PC-3 (cell line): ENCODE measurements around the gene UNG. TPM values are rescaled to one million over a fixed set of nuclear protein-coding genes. Genes with fewer than 3 reads are reported as not detected.

Source experiments
- ATAC-seq: fragments of 200-7000 bp; cut with Tn5 transposase; 2 replicates; pipeline ENCODE4 v1.9.1; 2020; ENCODE audit warnings: mild to moderate bottlenecking, moderate library complexity
- BruUV-seq: library from RNA; stranded (reverse); fragments of 400-500 nt; replicated peaks from 2 replicates; lab custom pipeline; 2021; lab: Mats Ljungman, UMichigan
- CTCF ChIA-PET: fragments of 300-600 bp; sonication (Branson Sonifier 250); formaldehyde crosslinking; loops from one replicate; lab custom pipeline; 2022; ENCODE audit warnings: antibody characterized with exemption; lab: Charles Lee
- POLR2A ChIA-PET: fragments of 300-600 bp; sonication (Branson Sonifier 250); formaldehyde crosslinking; loops from one replicate; lab custom pipeline; 2022; ENCODE audit warnings: antibody characterized with exemption; ENCODE audit not compliant: unreplicated experiment; lab: Charles Lee
- DNase-seq: peaks from one replicate; pipeline ENCODE4 v3.0.0-alpha.2; 2015
- H2AFZ ChIP-seq: fragments of 300-600 bp; sonication (generic); 2 replicates; pipeline ENCODE4 v1.6.0; 2016; ENCODE audit warnings: antibody characterized with exemption, low read length
- H3F3A ChIP-seq: fragments of 300-600 bp; sonication (generic); one replicate; pipeline ENCODE4 v1.6.0; 2017; ENCODE audit warnings: antibody characterized with exemption, low read length, control low read depth, mild to moderate bottlenecking; ENCODE audit not compliant: unreplicated experiment
- H3K27ac ChIP-seq: fragments of 300-600 bp; sonication (generic); 2 replicates; pipeline ENCODE4 v1.5.1; 2016; ENCODE audit warnings: mild to moderate bottlenecking, low read length
- H3K27me3 ChIP-seq: fragments of 300-600 bp; sonication (generic); 2 replicates; pipeline ENCODE4 v1.6.1; 2016; ENCODE audit warnings: low read length, mixed read lengths
- H3K36me3 ChIP-seq: fragments of 300-600 bp; sonication (generic); 2 replicates; pipeline ENCODE4 v1.6.1; 2016; ENCODE audit warnings: low read depth, mixed run types, low read length, mixed read lengths
- H3K4me1 ChIP-seq: fragments of 300-600 bp; sonication (generic); 2 replicates; pipeline ENCODE4 v1.5.1; 2016; ENCODE audit warnings: low read length; ENCODE audit not compliant: insufficient read depth
- H3K4me2 ChIP-seq: fragments of 300-600 bp; sonication (generic); 2 replicates; pipeline ENCODE4 v1.6.0; 2016; ENCODE audit warnings: low read length
- H3K4me3 ChIP-seq: fragments of 300-600 bp; sonication (generic); 2 replicates; pipeline ENCODE4 v1.5.1; 2016; ENCODE audit warnings: mild to moderate bottlenecking, low read length, mixed read lengths
- H3K79me2 ChIP-seq: fragments of 300-600 bp; sonication (generic); 2 replicates; pipeline ENCODE4 v1.6.1; 2017; ENCODE audit warnings: low read length, mixed read lengths
- H3K9ac ChIP-seq: fragments of 300-600 bp; sonication (generic); 2 replicates; pipeline ENCODE4 v1.6.0; 2016; ENCODE audit warnings: mild to moderate bottlenecking, low read length
- H3K9me2 ChIP-seq: fragments of 300-600 bp; sonication (generic); replicated peaks from 2 replicates; pipeline ENCODE4 v1.6.1; 2016; ENCODE audit warnings: mixed run types, low read length, mixed read lengths
- H3K9me3 ChIP-seq: fragments of 300-600 bp; sonication (generic); 2 replicates; pipeline ENCODE4 v1.6.1; 2016; ENCODE audit warnings: low read length, mixed read lengths
- H4K20me1 ChIP-seq: fragments of 300-600 bp; sonication (generic); 2 replicates; pipeline ENCODE4 v1.6.1; 2016; ENCODE audit warnings: low read length, mixed read lengths
- EZH2 ChIP-seq: fragments of 300-600 bp; sonication (generic); IDR thresholded peaks from one replicate; pipeline ENCODE4 v1.6.1; 2017; ENCODE audit warnings: antibody characterized with exemption, mild to moderate bottlenecking, low read length; ENCODE audit not compliant: unreplicated experiment
- EZH2phosphoT487 ChIP-seq: fragments of 300-600 bp; sonication (generic); IDR thresholded peaks from 2 replicates; pipeline ENCODE4 v1.6.1; 2018; ENCODE audit warnings: mild to moderate bottlenecking, antibody characterized with exemption, low read length, borderline replicate concordance
- intact Hi-C: fragments of 100-400 bp; cut with micrococcal nuclease; formaldehyde crosslinking; loops from 2 replicates; pipeline ENCODE4 v1.9.0; 2023
- total RNA-seq: library from RNA; depleted of rRNA; stranded (reverse); fragments of >200 nt; gene quantifications from 2 replicates; pipeline ENCODE4 v1.2.3, GENCODE V29; 2014
- TF ChIP-seq, protein P1 (sequence below): fragments of 300-600 bp; sonication (generic); conservative IDR thresholded peaks from 2 replicates; pipeline ENCODE4 v1.5.1; 2017; ENCODE audit warnings: antibody characterized with exemption, low read depth, mild to moderate bottlenecking, low read length

UNG gene
- total RNA-seq, 1 experiment from 2014 or later: 168 TPM

DNA sequence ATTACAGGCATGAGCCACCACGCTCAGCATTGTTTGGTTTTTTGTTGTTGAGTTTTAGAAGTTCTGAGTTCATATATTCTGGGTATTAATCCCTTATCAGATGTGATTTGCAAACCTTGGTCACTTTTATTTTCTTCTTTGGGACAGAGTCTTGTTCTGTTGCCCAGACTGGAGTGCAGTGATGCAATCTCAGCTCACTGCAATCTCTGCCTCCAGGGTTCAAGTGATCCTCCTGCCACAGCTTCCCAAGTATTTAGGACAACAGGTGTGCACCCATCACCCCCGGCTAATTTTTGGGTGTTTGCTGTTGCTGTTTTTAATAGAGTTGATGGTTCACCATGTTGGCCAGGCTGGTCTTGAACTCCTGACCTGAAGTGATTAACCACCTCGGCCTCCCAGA lies 33.3 kb upstream of the UNG start:
- Histone ChIP-seq H3K36me3 (peaks cover 19% of the 10 kb centered on the region; the same call in 1 of the 2 replicates), H3K4me2 (no peak overlapping the region), H3K79me2 (no peaks in the 10 kb centered on the region), H3K27ac (no peak overlapping the region), H2AFZ (no peak overlapping the region), H3K9me2 (no peaks in the 10 kb centered on the region), H3K9ac (no peak overlapping the region), H4K20me1 (no peaks in the 10 kb centered on the region), H3K4me1 (no peaks in the 10 kb centered on the region), H3F3A (no peaks in the 10 kb centered on the region), H3K9me3 (no peaks in the 10 kb centered on the region), H3K4me3 (no peak overlapping the region), H3K27me3 (no peaks in the 10 kb centered on the region)
- intact Hi-C loops: no loop called here
- POLR2A ChIA-PET: no interaction called here
- no TSS peak for BruUV-seq
- CTCF ChIA-PET: no interaction called here
- no peak for TF ChIP-seq EZH2
- TF ChIP-seq, protein P1, sequence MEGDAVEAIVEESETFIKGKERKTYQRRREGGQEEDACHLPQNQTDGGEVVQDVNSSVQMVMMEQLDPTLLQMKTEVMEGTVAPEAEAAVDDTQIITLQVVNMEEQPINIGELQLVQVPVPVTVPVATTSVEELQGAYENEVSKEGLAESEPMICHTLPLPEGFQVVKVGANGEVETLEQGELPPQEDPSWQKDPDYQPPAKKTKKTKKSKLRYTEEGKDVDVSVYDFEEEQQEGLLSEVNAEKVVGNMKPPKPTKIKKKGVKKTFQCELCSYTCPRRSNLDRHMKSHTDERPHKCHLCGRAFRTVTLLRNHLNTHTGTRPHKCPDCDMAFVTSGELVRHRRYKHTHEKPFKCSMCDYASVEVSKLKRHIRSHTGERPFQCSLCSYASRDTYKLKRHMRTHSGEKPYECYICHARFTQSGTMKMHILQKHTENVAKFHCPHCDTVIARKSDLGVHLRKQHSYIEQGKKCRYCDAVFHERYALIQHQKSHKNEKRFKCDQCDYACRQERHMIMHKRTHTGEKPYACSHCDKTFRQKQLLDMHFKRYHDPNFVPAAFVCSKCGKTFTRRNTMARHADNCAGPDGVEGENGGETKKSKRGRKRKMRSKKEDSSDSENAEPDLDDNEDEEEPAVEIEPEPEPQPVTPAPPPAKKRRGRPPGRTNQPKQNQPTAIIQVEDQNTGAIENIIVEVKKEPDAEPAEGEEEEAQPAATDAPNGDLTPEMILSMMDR: no peak
- TF ChIP-seq EZH2phosphoT487: no peak
- ATAC-seq: no peak
- no peak for DNase-seq

DNA sequence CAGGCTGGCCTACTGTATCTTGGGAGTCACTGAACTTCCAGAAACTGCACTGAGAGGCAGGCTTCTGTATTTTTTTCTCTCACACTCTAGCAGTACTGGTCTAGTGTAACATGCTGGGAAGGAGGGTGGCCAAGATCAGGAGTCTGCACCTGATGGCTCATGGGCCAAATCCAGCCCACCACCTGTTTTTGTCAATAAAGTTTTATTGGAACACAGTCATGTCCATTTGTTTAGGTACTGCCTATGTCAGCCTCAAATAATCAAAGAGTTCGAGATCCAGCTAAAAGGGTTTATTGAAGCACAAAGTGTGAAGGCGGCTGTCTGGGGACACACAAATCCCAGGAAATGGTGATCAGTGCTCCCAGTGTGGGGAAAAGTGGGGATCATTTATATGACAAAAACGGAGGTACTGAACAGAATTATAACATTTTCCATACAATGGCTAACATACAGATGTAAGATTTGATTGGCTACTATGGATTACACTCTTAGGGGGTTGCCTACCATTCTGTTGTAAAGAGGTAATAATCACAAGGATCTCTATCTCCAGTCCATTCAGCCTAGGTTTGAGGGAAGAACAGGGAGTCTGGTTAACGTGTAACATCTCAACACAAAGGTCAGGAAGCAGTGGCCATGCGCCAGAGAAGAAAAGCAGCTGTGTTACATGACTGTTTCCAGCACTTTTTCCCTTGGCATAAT lies 32.1 kb upstream of the UNG start:
- DNase-seq (no peak), ATAC-seq (no peak)
- H3K9me2 ChIP-seq: no peaks in the 10 kb centered on the region
- H3K9me3 ChIP-seq: no peaks in the 10 kb centered on the region
- H4K20me1 ChIP-seq: no peaks in the 10 kb centered on the region
- H3K27me3 ChIP-seq: no peaks in the 10 kb centered on the region
- H3K27ac ChIP-seq: no peak overlapping the region
- no peak overlapping the region for H3K9ac ChIP-seq
- H2AFZ ChIP-seq: no peak overlapping the region
- CTCF ChIA-PET: no interaction called here
- POLR2A ChIA-PET: no interaction called here
- no peaks in the 10 kb centered on the region for H3K4me1 ChIP-seq
- intact Hi-C loops: no loop called here
- H3K4me2 ChIP-seq: no peak overlapping the region
- TF ChIP-seq, protein P1: no peak
- TF ChIP-seq EZH2: no peak
- no peak for TF ChIP-seq EZH2phosphoT487
- H3K36me3 ChIP-seq: peaks cover 15% of the 10 kb centered on the region; the same call in 1 of the 2 replicates
- H3F3A ChIP-seq: no peaks in the 10 kb centered on the region
- no TSS peak for BruUV-seq
- H3K79me2 ChIP-seq: no peaks in the 10 kb centered on the region
- H3K4me3 ChIP-seq: no peak overlapping the region

DNA sequence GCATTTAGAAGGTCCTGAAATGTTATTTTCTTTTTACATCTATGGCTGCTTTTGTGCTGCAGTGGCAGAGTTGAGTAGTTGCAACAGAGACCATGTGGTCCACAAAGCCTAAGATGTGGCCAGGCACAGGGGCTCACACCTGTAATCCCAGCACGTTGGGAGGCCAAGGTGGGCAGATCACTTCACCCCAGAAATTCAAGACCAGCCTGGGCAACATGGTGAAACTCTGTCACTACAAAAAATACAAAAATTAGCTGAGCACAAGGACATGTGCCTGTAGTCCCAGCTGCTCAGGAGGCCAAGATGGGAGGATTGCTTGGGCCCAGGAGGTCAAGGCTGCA lies 31.6 kb upstream of the UNG start:
- no peak overlapping the region for H3K9ac ChIP-seq
- ChIA-PET POLR2A (no interaction called here), CTCF (no interaction called here)
- DNase-seq: no peak
- no peaks in the 10 kb centered on the region for H3F3A ChIP-seq
- H3K4me3 ChIP-seq: no peak overlapping the region
- peaks cover 15% of the 10 kb centered on the region; the same call in 1 of the 2 replicates for H3K36me3 ChIP-seq
- H3K79me2 ChIP-seq: no peaks in the 10 kb centered on the region
- H3K27ac ChIP-seq: no peak overlapping the region
- no peak overlapping the region for H2AFZ ChIP-seq
- intact Hi-C loops: no loop called here
- H3K9me3 ChIP-seq: no peaks in the 10 kb centered on the region
- no peak overlapping the region for H3K4me2 ChIP-seq
- H3K4me1 ChIP-seq: no peaks in the 10 kb centered on the region
- no peak for ATAC-seq
- no peaks in the 10 kb centered on the region for H3K9me2 ChIP-seq
- no peaks in the 10 kb centered on the region for H3K27me3 ChIP-seq
- TF ChIP-seq, protein P1: no peak
- TF ChIP-seq EZH2phosphoT487 (no peak), EZH2 (no peak)
- no TSS peak for BruUV-seq
- no peaks in the 10 kb centered on the region for H4K20me1 ChIP-seq
